ENCODE data around the gene FRMD4B. TPM values are rescaled to one million over a fixed set of nuclear protein-coding genes. Genes with fewer than 3 reads are reported as not detected.

The FRMD4B gene
- total and polyA plus RNA-seq, 10 of the 15 experiments (the other 5 are each of a cell fraction or from before 2014, with no cell fraction given) = 3.9 to 11.4 (median 8.0) TPM

GRCh38 chr3:69324362-69325025 is 61.4 kb downstream of the FRMD4B start (continued):
- TF ChIP-seq CEBPB (IDR thresholded peaks at IDR 0.05; ENCODE audit: borderline replicate concordance in 1 of 2, low read depth in 2 of 2, low read length in 2 of 2) (no peak), SUPT20H (IDR thresholded peaks at IDR 0.05; ENCODE audit: borderline replicate concordance, control insufficient read depth, low read depth, low read length) (no peak), NRF1 (conservative IDR thresholded peaks at IDR 0.05; ENCODE audit: low read depth, low read length) (no peak), GATAD2B (conservative IDR thresholded peaks at IDR 0.05; ENCODE audit: low read depth) (0 out of 2 replicates have a peak, but pooled peaks have one; percentile 26), YBX1 (IDR thresholded peaks at IDR 0.05) (no peak), TCF3 (IDR thresholded peaks at IDR 0.05; ENCODE audit: borderline replicate concordance, insufficient read depth, low read depth, low read length) (no peak), RAD21 (IDR thresholded peaks at IDR 0.05; ENCODE audit: insufficient read depth, low read depth, low read length) (peak; percentile 98), ETV6 (conservative IDR thresholded peaks at IDR 0.05 in 1 of 2, IDR thresholded peaks at IDR 0.05 in 1 of 2; ENCODE audit: borderline replicate concordance in 1 of 2, low read depth in 1 of 2) (no peak), HDGF (IDR thresholded peaks at IDR 0.05) (no peak), PAX5 (IDR thresholded peaks at IDR 0.05; ENCODE audit: borderline replicate concordance, low read depth, low read length) (no peak), CUX1 (IDR thresholded peaks at IDR 0.05; ENCODE audit: insufficient replicate concordance, low read depth, low read length) (no peak), POU2F2 (IDR thresholded peaks at IDR 0.05; ENCODE audit: borderline replicate concordance, low read depth, low read length) (0 out of 3 replicates have a peak, but pooled peaks have one; percentile 15)
- TF ChIP-seq, protein P1, sequence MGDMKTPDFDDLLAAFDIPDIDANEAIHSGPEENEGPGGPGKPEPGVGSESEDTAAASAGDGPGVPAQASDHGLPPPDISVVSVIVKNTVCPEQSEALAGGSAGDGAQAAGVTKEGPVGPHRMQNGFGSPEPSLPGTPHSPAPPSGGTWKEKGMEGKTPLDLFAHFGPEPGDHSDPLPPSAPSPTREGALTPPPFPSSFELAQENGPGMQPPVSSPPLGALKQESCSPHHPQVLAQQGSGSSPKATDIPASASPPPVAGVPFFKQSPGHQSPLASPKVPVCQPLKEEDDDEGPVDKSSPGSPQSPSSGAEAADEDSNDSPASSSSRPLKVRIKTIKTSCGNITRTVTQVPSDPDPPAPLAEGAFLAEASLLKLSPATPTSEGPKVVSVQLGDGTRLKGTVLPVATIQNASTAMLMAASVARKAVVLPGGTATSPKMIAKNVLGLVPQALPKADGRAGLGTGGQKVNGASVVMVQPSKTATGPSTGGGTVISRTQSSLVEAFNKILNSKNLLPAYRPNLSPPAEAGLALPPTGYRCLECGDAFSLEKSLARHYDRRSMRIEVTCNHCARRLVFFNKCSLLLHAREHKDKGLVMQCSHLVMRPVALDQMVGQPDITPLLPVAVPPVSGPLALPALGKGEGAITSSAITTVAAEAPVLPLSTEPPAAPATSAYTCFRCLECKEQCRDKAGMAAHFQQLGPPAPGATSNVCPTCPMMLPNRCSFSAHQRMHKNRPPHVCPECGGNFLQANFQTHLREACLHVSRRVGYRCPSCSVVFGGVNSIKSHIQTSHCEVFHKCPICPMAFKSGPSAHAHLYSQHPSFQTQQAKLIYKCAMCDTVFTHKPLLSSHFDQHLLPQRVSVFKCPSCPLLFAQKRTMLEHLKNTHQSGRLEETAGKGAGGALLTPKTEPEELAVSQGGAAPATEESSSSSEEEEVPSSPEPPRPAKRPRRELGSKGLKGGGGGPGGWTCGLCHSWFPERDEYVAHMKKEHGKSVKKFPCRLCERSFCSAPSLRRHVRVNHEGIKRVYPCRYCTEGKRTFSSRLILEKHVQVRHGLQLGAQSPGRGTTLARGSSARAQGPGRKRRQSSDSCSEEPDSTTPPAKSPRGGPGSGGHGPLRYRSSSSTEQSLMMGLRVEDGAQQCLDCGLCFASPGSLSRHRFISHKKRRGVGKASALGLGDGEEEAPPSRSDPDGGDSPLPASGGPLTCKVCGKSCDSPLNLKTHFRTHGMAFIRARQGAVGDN (IDR thresholded peaks at IDR 0.05) = no peak
- TF ChIP-seq, protein P2, sequence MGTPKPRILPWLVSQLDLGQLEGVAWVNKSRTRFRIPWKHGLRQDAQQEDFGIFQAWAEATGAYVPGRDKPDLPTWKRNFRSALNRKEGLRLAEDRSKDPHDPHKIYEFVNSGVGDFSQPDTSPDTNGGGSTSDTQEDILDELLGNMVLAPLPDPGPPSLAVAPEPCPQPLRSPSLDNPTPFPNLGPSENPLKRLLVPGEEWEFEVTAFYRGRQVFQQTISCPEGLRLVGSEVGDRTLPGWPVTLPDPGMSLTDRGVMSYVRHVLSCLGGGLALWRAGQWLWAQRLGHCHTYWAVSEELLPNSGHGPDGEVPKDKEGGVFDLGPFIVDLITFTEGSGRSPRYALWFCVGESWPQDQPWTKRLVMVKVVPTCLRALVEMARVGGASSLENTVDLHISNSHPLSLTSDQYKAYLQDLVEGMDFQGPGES (IDR thresholded peaks at IDR 0.05) = no peak
